ENCODE measurements around the gene PHTF2.
A peak's percentile ranks its signal among the peaks of the same experiment; 100 is the strongest.

PHTF2 gene

GRCh38 chr7:77917500-77918262, 119.1 kb downstream of the PHTF2 start:
- no peak for DNase-seq (ENCODE audit: insufficient read length)
- peak; percentile 51 for FAIRE-seq
- TF ChIP-seq POLR2A (IDR thresholded peaks at IDR 0.05; ENCODE audit: low read depth, low read length) (no peak), POLR2AphosphoS5 (IDR thresholded peaks at IDR 0.05; ENCODE audit: low read depth, low read length) (no peak), TAF1 (IDR thresholded peaks at IDR 0.05; ENCODE audit: borderline replicate concordance, low read depth, low read length) (no peak)

DNA sequence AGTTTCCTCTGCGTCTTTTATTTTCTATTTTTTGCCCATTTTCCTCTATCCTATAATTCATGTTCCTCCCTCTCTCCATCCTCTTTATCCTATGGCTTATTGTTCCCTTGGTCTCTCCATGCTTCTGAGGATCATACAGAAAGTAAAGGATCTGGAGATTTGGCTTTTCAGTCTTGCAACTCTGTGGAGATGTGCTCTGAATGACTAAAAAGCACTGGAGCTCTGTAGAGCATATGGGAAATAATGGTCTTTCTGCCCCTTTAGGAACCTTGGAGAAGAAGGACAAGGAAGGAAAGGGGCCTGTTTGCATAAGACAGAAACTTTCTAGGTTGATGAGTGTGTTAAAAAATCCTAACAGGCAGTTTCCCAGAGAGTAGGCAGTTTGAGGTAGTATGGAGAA, 120.1 kb downstream of the PHTF2 start:
- DNase-seq (ENCODE audit: insufficient read length), result no peak
- FAIRE-seq, result no peak
- no peak for TF ChIP-seq POLR2A (IDR thresholded peaks at IDR 0.05; ENCODE audit: low read depth, low read length)
- TF ChIP-seq POLR2AphosphoS5 (IDR thresholded peaks at IDR 0.05; ENCODE audit: low read depth, low read length), result no peak
- TF ChIP-seq TAF1 (IDR thresholded peaks at IDR 0.05; ENCODE audit: borderline replicate concordance, low read depth, low read length), result no peak

- no peak for FAIRE-seq
Observed at GRCh38 chr7:77923419-77923818, 124.8 kb downstream of the PHTF2 start.

DNA sequence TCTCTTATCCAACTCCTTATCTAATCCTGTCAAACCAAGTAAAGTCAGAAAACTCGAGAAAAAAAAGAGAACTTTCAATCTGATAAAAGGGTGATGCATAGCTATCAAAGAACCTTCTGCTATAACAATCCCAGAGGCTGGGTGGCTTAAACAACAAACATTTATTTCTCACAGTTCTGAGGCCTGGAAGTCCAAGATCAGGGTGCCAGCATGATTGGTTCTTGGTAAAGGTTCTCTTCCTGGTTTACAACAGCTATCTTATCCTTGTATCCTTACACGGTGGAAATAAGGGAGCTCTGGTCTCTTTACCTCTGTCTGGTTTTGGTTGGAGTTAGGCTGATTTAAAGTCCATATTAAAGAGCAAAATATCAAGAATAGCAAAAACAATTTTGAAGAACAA, 131.9 kb downstream of the PHTF2 start:
- TF ChIP-seq POLR2AphosphoS5 (IDR thresholded peaks at IDR 0.05; ENCODE audit: low read depth, low read length) (no peak), POLR2A (IDR thresholded peaks at IDR 0.05; ENCODE audit: low read depth, low read length) (no peak), TAF1 (IDR thresholded peaks at IDR 0.05; ENCODE audit: borderline replicate concordance, low read depth, low read length) (no peak)
- FAIRE-seq (no peak), DNase-seq (ENCODE audit: insufficient read length) (no peak)

More at GRCh38 chr7:77923419-77923818, 124.8 kb downstream of the PHTF2 start:
- DNase-seq (ENCODE audit: insufficient read length), result no peak
- TF ChIP-seq POLR2A (IDR thresholded peaks at IDR 0.05; ENCODE audit: low read depth, low read length) (no peak), POLR2AphosphoS5 (IDR thresholded peaks at IDR 0.05; ENCODE audit: low read depth, low read length) (no peak), TAF1 (IDR thresholded peaks at IDR 0.05; ENCODE audit: borderline replicate concordance, low read depth, low read length) (no peak)

- FAIRE-seq (no peak), DNase-seq (ENCODE audit: insufficient read length) (no peak)
- TF ChIP-seq POLR2AphosphoS5 (IDR thresholded peaks at IDR 0.05; ENCODE audit: low read depth, low read length) (no peak), TAF1 (IDR thresholded peaks at IDR 0.05; ENCODE audit: borderline replicate concordance, low read depth, low read length) (no peak), POLR2A (IDR thresholded peaks at IDR 0.05; ENCODE audit: low read depth, low read length) (no peak)
Observed at GRCh38 chr7:77931841-77932240, 133.3 kb downstream of the PHTF2 start.

GRCh38 chr7:77933394-77933793, 134.8 kb downstream of the PHTF2 start:
- no peak for FAIRE-seq
- DNase-seq (ENCODE audit: insufficient read length), result no peak
- no peak for TF ChIP-seq POLR2AphosphoS5 (IDR thresholded peaks at IDR 0.05; ENCODE audit: low read depth, low read length)
- no peak for TF ChIP-seq TAF1 (IDR thresholded peaks at IDR 0.05; ENCODE audit: borderline replicate concordance, low read depth, low read length)
- TF ChIP-seq POLR2A (IDR thresholded peaks at IDR 0.05; ENCODE audit: low read depth, low read length), result no peak

DNA sequence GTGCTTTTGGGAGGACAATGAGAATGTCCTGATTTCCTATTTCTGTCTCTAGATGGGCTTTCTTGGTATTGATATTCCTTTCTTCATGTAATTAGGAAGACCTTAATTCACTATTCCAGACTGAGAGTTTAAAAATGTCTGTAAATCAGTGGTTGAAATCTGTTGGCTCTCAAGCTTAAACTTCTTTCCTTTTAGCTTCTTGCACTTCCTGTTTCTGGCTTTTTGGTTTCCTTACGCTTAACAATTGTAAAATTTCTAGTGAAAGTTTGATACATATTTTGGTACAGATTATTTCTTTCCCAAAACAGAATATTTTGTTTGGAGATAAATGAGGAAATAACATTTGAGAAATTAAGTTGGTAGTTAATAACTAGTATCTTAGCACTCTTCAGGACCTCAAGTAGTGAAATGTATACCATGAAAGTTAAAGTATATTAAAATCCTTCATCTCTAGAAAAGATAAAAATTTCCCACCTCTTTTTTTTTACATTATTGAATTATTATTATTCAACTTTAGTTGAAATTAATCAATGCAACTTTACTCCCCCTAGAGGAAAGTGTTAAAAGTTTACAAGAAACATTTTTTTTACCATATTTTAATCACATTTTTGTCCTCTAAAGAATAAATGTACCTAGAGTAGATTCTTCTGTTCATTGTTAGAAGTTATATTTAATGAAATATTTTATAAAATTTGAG, 137.2 kb downstream of the PHTF2 start:
- DNase-seq (ENCODE audit: insufficient read length), result no peak
- FAIRE-seq, result peak; percentile 71
- TF ChIP-seq POLR2AphosphoS5 (IDR thresholded peaks at IDR 0.05; ENCODE audit: low read depth, low read length) (no peak), POLR2A (IDR thresholded peaks at IDR 0.05; ENCODE audit: low read depth, low read length) (no peak), TAF1 (IDR thresholded peaks at IDR 0.05; ENCODE audit: borderline replicate concordance, low read depth, low read length) (no peak)

GRCh38 chr7:77940647-77941046, 142.1 kb downstream of the PHTF2 start:
- no peak for DNase-seq (ENCODE audit: insufficient read length)
- TF ChIP-seq POLR2AphosphoS5 (IDR thresholded peaks at IDR 0.05; ENCODE audit: low read depth, low read length) (no peak), POLR2A (IDR thresholded peaks at IDR 0.05; ENCODE audit: low read depth, low read length) (no peak), TAF1 (IDR thresholded peaks at IDR 0.05; ENCODE audit: borderline replicate concordance, low read depth, low read length) (no peak)
- FAIRE-seq, result no peak

DNA sequence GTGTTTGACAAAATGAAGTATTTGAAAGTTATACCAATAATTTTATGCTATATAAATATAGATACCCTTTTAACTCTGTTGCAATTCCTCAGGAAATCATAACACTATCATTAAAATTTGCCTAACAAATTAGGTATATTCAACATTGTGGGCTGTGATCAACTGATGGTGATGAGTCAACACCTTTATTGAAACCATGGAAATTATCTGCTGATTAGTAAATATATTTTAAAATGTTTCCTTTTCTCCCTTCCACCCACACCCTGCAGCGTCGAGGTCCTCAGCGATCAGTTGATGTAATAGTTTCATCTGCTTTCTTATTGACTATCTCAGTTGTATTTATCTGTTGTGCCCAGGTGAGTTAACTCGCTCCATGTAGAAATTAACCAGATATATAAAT, 143.9 kb downstream of the PHTF2 start:
- FAIRE-seq (no peak), DNase-seq (ENCODE audit: insufficient read length) (no peak)
- TF ChIP-seq POLR2AphosphoS5 (IDR thresholded peaks at IDR 0.05; ENCODE audit: low read depth, low read length), result no peak
- no peak for TF ChIP-seq POLR2A (IDR thresholded peaks at IDR 0.05; ENCODE audit: low read depth, low read length)
- no peak for TF ChIP-seq TAF1 (IDR thresholded peaks at IDR 0.05; ENCODE audit: borderline replicate concordance, low read depth, low read length)

GRCh38 chr7:77944183-77945182, 145.9 kb downstream of the PHTF2 start:
- DNase-seq (ENCODE audit: insufficient read length) (no peak), FAIRE-seq (no peak)
- TF ChIP-seq POLR2A (IDR thresholded peaks at IDR 0.05; ENCODE audit: low read depth, low read length) (no peak), TAF1 (IDR thresholded peaks at IDR 0.05; ENCODE audit: borderline replicate concordance, low read depth, low read length) (no peak), POLR2AphosphoS5 (IDR thresholded peaks at IDR 0.05; ENCODE audit: low read depth, low read length) (no peak)

GRCh38 chr7:77950548-77950947, 152.0 kb downstream of the PHTF2 start:
- FAIRE-seq (no peak), DNase-seq (ENCODE audit: insufficient read length) (no peak)
- no peak for TF ChIP-seq POLR2AphosphoS5 (IDR thresholded peaks at IDR 0.05; ENCODE audit: low read depth, low read length)
- TF ChIP-seq POLR2A (IDR thresholded peaks at IDR 0.05; ENCODE audit: low read depth, low read length), result no peak

Measured in GM12892 (cell line).